ENCODE results near the gene NEGR1.

GRCh38 chr1:71774705-71775104 lies 507.6 kb downstream of the NEGR1 start:
- no peak for TF ChIP-seq CTCF (conservative IDR thresholded peaks at IDR 0.05)
- no peak for TF ChIP-seq EZH2 (IDR thresholded peaks at IDR 0.05; ENCODE audit: low read depth)

All from PC-9 (cell line).